CD4-positive, alpha-beta T cell treated with Interleukin-1 beta for 1 hour (primary cell): ENCODE measurements around the gene EHBP1L1.

Experiments
- DNase-seq, 2 donors: peaks; one replicate each; pipeline ENCODE4 v3.0.0-alpha.2; 2020 to 2022

The EHBP1L1 gene

GRCh38 chr11:65547446-65548125 lies 28.3 kb upstream of the EHBP1L1 start:
- DNase-seq, result peak; percentile 40 to 65

DNA sequence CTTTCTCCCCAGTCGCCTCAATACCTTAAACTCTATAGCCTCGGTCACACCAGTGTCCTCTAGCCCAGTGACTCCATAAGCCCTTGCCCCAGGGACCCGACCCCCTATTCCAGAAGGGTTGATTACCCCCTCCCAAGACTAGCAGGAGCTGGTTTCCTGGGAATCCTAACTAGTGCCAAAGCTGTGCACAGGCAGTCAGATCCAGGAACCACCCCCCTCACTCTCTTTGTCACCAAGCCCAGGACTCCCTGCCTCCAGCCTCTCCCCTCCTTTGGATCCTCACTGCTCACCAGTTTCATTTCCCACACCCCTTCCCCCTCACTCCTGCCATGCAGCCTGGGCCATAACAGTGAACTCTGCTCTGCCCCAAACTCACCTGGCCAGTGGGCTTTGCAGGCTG lies 27.5 kb upstream of the EHBP1L1 start:
- DNase-seq, result no peak

GRCh38 chr11:65549096-65549495 lies 26.8 kb upstream of the EHBP1L1 start:
- no peak for DNase-seq

- DNase-seq, result peak; percentile 72 to 76
Measured at GRCh38 chr11:65551572-65552387, 24.1 kb upstream of the EHBP1L1 start.

- no peak for DNase-seq
Measured at GRCh38 chr11:65552388-65552951, 23.4 kb upstream of the EHBP1L1 start.

DNA sequence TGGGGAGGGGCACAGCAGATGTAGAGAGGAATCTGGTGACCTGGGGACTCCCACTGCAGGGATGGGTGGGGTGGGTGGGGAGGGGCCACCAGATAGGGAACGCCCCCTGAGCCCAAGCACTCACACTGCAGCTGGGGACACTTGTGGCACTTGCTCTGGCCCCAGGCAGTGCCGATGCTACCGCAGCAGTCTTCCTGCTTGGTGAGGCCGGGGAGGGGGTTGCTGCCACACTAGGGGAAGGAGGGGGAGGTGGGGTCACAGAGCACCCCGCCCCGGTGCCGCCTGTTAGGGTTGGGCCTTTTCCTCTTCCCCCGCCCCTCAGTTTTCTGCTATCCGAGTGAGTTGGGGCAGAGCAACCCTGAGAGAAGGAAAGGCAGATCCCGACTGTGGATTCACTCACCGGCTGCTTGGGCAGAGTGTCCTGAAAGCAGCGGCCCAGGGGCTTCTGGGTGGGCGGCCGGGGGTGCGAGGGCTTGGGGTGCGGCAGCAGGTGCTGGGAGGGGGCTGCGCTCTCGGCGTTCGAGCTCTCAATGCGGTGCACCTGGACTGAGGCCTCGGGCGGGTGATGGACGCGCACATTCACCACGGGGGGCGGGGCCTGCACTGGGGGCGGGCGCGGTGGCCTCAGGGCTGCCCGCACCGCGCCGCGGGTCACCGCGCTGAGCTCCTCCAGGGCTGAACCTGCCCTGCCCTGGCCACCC lies 22.4 kb upstream of the EHBP1L1 start:
- peak; percentile 86 for DNase-seq

- no peak for DNase-seq
Measured at GRCh38 chr11:65554057-65554818, 21.6 kb upstream of the EHBP1L1 start.

DNA sequence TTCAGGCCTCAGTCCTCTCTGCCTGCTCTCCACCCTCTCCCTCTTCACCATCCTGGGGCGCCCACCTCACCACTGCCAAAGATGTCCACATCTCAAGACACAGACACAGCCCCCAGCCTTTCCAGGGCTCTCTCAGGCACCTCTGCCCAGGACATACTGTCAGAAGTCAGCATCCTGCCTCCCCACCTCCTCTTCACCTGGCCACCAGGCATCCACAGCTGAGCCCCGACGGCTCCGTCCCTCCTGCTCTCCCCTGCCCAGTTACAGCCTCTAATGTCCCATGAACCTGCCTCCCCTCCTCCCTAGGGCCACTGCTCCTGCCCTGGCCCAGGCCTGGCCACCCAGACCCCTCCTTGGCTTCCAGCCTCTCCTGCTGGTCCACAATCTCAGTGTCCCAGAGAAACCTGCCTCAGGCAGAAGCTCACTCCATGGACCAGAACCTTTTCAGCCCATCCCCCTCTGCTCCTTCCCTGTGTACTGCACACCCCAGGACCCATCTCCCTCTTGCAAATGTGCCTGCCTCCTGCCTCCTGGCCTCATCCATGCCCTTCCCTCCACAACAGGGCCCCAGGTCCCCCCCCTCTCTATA lies 20.9 kb upstream of the EHBP1L1 start:
- DNase-seq, result no peak

DNA sequence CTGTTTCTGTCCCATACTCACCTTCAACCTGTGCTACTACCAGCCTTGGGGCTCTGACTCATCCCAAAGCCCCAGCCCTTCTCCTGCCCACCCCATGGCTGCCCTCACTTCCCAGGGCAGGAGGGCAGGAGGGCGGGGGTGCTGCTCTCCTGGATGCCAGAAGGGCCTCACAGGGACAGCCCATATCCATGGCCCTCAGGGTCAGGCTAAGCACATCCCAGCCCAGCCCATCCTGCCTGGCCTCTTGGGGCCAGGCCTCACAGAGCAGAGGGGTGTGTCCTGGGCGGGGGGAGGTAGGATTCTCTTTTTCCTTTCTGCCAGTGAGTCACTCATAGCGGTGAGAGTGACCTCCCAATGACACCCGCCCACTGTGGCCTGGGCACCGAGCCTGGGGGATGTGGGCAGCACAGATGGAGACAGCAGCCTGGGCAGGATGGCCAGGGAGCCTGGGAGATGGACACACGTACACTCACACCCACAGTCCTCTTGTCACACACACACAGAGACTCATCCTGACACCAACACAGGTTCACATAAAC lies 20.1 kb upstream of the EHBP1L1 start:
- DNase-seq, result peak in 1 of 2 donors; percentile 16

- DNase-seq, result no peak
Measured at GRCh38 chr11:65556470-65557279, 19.2 kb upstream of the EHBP1L1 start.

DNA sequence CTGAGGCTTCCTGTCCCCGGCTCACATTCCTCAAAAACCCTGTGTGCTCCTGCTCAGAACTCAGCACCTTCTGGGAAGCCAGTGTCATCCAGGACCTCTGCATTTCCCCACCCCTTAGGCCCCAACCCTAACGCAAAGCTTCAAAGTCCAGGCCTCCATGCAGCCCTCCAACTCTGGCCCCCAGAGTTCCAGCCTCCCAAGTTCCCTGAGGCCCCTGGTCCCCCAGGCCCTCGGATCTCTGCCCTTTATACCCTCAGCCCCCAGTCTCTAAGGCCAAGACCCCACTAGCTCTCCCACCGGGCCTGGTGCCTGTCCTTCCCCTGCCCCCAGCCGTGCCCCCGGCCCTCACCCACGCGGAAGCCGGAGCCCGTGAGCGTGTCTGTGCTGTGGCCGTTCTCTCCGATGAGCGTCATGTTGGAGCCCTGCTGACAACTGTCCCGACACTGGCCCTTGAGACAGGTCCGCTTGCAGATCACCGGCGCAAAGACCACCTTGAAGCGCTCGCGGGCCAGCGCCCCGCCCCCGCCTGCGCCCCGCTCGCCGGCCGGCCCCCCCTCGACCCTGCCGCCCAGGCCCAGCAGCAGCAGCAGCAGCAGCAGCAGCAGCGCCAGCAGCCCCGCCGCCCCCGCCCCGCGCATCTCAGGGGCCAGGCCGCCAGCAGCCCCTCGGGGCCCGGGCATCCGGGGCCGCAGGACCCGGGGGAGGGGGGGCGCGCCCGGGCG lies 18.4 kb upstream of the EHBP1L1 start:
- DNase-seq, result no peak

- peak; percentile 36 to 53 for DNase-seq
Measured at GRCh38 chr11:65558002-65558929, 17.6 kb upstream of the EHBP1L1 start, which contains the start of gene LTBP3. Gene LTBP3, minus strand, starts transcription at chr11:65558359. Its CDS starts 400 bp downstream, at chr11:65557959.

DNA sequence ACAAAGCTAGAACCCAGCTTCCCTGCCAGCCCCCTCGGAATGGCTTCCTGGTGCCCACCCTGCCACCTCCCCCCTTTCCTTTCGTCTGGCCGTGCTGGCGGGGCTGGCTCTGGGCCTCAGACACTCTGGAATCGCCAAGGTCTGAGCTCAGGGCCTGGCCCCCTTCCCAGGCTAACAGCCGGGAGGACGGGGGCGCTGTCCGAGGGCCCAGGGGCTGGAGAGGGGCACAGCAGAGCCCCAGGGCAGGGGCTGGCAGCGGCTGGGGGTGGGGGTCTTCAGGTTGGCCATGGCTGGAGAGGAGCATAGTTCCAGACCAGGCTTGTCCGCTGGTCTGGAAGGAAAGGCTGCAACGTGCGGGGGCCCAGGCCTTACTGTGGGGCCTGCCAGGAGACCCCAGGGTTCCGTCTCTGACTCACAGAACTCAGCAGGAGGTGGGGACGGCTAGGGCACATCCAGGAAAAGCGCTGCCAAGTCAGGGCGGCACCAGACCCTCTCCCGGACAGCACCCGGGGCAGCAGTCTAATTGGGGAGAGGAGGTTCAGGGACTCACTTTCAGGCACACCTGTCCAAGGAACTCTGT lies 16.8 kb upstream of the EHBP1L1 start:
- no peak for DNase-seq

DNA sequence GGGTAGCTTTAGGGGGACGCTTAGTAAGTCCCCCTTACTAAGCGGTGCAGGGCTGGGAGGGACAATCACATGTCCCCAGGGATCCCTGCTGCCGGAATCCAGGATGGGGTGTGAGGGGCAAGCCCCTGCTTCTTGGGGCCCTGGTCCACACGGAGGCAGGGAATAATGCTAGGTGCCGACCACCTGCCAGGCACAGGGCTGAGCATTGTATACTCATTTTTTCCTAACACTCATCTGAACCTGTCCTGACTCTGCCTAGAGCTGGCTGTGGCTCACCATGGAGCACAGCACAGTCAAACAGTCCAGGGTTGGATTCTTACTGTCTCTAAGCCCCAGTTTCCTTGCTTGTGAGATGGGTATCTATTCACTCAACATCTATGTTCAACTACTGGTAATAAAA lies 16.3 kb upstream of the EHBP1L1 start:
- no peak for DNase-seq

- DNase-seq, result no peak
Measured at GRCh38 chr11:65559951-65560537, 15.8 kb upstream of the EHBP1L1 start.

GRCh38 chr11:65560555-65561418 lies 15.1 kb upstream of the EHBP1L1 start:
- DNase-seq, result no peak

- no peak for DNase-seq
Measured at GRCh38 chr11:65562020-65562419, 13.8 kb upstream of the EHBP1L1 start.
